Neural cell (in vitro differentiated cells): ENCODE measurements around the gene SUMO3.

Experiments
- CTCF ChIP-seq: fragments of 450-650 bp; IDR thresholded peaks from 2 replicates; pipeline ENCODE4 v1.5.1; 2014; ENCODE audit warnings: antibody characterized with exemption, mild to moderate bottlenecking, moderate library complexity; ENCODE audit not compliant: poor library complexity, severe bottlenecking
- TAF1 ChIP-seq: IDR thresholded peaks from 2 replicates; pipeline ENCODE4 v1.6.1; 2012; ENCODE audit warnings: low read depth

GRCh38 chr21:44790368-44790767 is 27.5 kb downstream of the SUMO3 start:
- TF ChIP-seq CTCF (no peak), TAF1 (no peak)
